ENCODE data around the gene GRM7.

Gene GRM7

DNA sequence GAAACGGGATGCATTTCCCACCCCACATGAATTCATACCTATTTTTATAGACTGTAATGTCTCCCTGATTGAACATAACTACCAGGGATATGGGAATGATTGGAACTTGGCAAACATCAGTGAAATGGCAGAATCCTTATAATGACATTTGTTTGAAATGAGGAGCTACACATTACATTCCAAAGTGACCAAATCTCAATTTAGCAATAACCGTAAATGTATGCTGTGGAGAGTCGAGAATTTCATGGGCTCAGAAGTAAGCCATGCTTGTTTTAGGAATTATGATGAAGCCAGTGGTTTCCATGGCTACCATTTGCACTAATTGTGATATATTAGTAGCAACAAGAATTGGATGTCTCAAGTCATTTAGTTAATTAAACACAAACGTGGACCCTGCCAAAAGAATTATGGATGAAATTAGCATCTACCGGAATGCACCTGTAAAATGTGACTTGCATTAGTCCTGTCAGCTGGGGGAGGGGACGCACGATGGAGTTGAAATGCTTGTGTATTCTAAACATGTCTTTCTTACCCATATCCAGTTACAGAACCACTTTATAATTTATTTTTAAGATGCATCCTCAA lies 760.2 kb downstream of the GRM7 start:
- Histone ChIP-seq H3K4me1 (ENCODE audit: control insufficient read depth, low read length) (no peaks in the 10 kb centered on the region), H3K9me3 (ENCODE audit: control insufficient read depth, insufficient read depth, low read length) (no peaks in the 10 kb centered on the region), H3K79me2 (ENCODE audit: control insufficient read depth, low read length) (no peaks in the 10 kb centered on the region), H3K36me3 (ENCODE audit: control insufficient read depth, low read length) (no peaks in the 10 kb centered on the region), H4K20me1 (ENCODE audit: control insufficient read depth, insufficient read depth, low read depth, low read length) (no peaks in the 10 kb centered on the region), H3K9me2 (replicated peaks; ENCODE audit: control insufficient read depth, low read length) (no peaks in the 10 kb centered on the region), H3F3A (ENCODE audit: control insufficient read depth, insufficient read depth) (no peaks in the 10 kb centered on the region), H3K27me3 (ENCODE audit: control insufficient read depth, low read length) (no peaks in the 10 kb centered on the region), H3K27ac (ENCODE audit: low read depth, low read length) (no peak overlapping the region), H3K4me2 (ENCODE audit: low read length) (no peak overlapping the region), H3K4me3 (ENCODE audit: low read length) (no peak overlapping the region)
- TF ChIP-seq EZH2phosphoT487 (IDR thresholded peaks at IDR 0.05; ENCODE audit: borderline replicate concordance, low read length), result no peak
- TF ChIP-seq, protein P1, sequence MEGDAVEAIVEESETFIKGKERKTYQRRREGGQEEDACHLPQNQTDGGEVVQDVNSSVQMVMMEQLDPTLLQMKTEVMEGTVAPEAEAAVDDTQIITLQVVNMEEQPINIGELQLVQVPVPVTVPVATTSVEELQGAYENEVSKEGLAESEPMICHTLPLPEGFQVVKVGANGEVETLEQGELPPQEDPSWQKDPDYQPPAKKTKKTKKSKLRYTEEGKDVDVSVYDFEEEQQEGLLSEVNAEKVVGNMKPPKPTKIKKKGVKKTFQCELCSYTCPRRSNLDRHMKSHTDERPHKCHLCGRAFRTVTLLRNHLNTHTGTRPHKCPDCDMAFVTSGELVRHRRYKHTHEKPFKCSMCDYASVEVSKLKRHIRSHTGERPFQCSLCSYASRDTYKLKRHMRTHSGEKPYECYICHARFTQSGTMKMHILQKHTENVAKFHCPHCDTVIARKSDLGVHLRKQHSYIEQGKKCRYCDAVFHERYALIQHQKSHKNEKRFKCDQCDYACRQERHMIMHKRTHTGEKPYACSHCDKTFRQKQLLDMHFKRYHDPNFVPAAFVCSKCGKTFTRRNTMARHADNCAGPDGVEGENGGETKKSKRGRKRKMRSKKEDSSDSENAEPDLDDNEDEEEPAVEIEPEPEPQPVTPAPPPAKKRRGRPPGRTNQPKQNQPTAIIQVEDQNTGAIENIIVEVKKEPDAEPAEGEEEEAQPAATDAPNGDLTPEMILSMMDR (IDR thresholded peaks at IDR 0.05; ENCODE audit: low read depth, low read length, poor library complexity, severe bottlenecking), result no peak

DNA sequence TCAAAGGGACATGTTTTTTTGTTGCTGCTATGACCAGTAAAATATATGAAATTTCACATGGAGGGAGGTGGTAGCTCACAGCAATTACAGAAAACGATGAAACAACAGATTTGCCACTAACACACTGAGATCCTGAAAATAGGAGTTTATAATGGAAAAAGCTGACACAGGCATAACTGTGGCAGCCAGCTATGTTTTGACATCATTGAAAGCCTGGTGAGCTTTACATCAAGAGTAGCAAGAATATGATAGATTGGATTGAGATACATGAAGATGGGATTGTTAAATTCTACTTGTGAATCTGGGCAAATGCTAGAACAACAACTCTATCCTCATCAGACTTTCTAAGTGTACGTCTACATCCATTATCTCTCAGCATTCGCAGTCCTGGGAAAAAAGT lies 760.7 kb downstream of the GRM7 start:
- H3K4me2 ChIP-seq (ENCODE audit: low read length), result no peak overlapping the region
- TF ChIP-seq EZH2phosphoT487 (IDR thresholded peaks at IDR 0.05; ENCODE audit: borderline replicate concordance, low read length), result no peak
- TF ChIP-seq, protein P1 (IDR thresholded peaks at IDR 0.05; ENCODE audit: low read depth, low read length, poor library complexity, severe bottlenecking), result no peak
- H3F3A ChIP-seq (ENCODE audit: control insufficient read depth, insufficient read depth), result no peaks in the 10 kb centered on the region
- no peaks in the 10 kb centered on the region for H3K79me2 ChIP-seq (ENCODE audit: control insufficient read depth, low read length)
- no peaks in the 10 kb centered on the region for H4K20me1 ChIP-seq (ENCODE audit: control insufficient read depth, insufficient read depth, low read depth, low read length)
- no peaks in the 10 kb centered on the region for H3K9me2 ChIP-seq (replicated peaks; ENCODE audit: control insufficient read depth, low read length)
- no peaks in the 10 kb centered on the region for H3K9me3 ChIP-seq (ENCODE audit: control insufficient read depth, insufficient read depth, low read length)
- H3K27ac ChIP-seq (ENCODE audit: low read depth, low read length), result no peak overlapping the region
- H3K4me3 ChIP-seq (ENCODE audit: low read length), result no peak overlapping the region
- no peaks in the 10 kb centered on the region for H3K36me3 ChIP-seq (ENCODE audit: control insufficient read depth, low read length)
- no peaks in the 10 kb centered on the region for H3K27me3 ChIP-seq (ENCODE audit: control insufficient read depth, low read length)
- H3K4me1 ChIP-seq (ENCODE audit: control insufficient read depth, low read length), result no peaks in the 10 kb centered on the region

DNA sequence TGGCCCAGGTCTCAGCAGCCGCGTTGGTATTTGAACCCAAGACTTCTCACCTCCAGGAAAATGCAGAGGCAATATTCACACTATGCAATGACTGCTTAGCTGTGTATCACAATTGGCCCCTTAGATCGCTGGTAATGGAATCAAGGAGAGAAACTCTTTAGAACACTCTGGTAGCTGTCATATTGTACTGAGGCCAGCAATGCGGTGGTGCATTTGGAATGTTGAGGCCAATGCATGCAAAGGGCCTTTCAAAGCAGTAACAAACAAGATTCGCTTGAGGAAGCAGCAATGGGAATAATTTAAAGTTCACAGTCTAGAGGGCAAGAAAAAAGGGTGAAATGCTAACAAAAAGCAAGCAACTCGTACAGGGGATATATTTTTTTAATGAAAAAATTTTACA lies 764.1 kb downstream of the GRM7 start:
- Histone ChIP-seq H3K9me2 (replicated peaks; ENCODE audit: control insufficient read depth, low read length) (no peaks in the 10 kb centered on the region), H3K9me3 (ENCODE audit: control insufficient read depth, insufficient read depth, low read length) (no peaks in the 10 kb centered on the region), H3F3A (ENCODE audit: control insufficient read depth, insufficient read depth) (no peaks in the 10 kb centered on the region), H3K36me3 (ENCODE audit: control insufficient read depth, low read length) (no peaks in the 10 kb centered on the region), H3K79me2 (ENCODE audit: control insufficient read depth, low read length) (no peaks in the 10 kb centered on the region), H3K27me3 (ENCODE audit: control insufficient read depth, low read length) (no peaks in the 10 kb centered on the region), H3K4me2 (ENCODE audit: low read length) (no peak overlapping the region), H4K20me1 (ENCODE audit: control insufficient read depth, insufficient read depth, low read depth, low read length) (no peaks in the 10 kb centered on the region), H3K4me3 (ENCODE audit: low read length) (no peak overlapping the region), H3K4me1 (ENCODE audit: control insufficient read depth, low read length) (no peaks in the 10 kb centered on the region), H3K27ac (ENCODE audit: low read depth, low read length) (no peak overlapping the region)
- TF ChIP-seq, protein P1 (IDR thresholded peaks at IDR 0.05; ENCODE audit: low read depth, low read length, poor library complexity, severe bottlenecking), result no peak
- TF ChIP-seq EZH2phosphoT487 (IDR thresholded peaks at IDR 0.05; ENCODE audit: borderline replicate concordance, low read length), result no peak

Data from DOHH2 (cell line).